Measurements from ENCODE around the gene PSTK. TPM values are rescaled to one million over a fixed set of nuclear protein-coding genes. Genes with fewer than 3 reads are reported as not detected.
A peak's percentile ranks its signal among the peaks of the same experiment; 100 is the strongest.

The PSTK gene
- total and polyA plus RNA-seq, 2 donors: 3.1 to 5.0 TPM

- H3K4me3 ChIP-seq (ENCODE audit: low read depth, low read length): no peak overlapping the region
- H3K36me3 ChIP-seq (ENCODE audit: insufficient read depth): peaks cover 3% of the 10 kb centered on the region
- 56% methylated on average over 3 of the region's 3 CpGs for WGBS
- H3K27ac ChIP-seq (ENCODE audit: low read depth): no peak overlapping the region
- no peak for DNase-seq (ENCODE audit: extremely low spot score)
- H3K4me1 ChIP-seq (ENCODE audit: insufficient read depth): no peaks in the 10 kb centered on the region
These were observed 19.1 kb downstream of the PSTK start for GRCh38 chr10:122999347-122999746.

- peaks cover 3% of the 10 kb centered on the region for H3K36me3 ChIP-seq (ENCODE audit: insufficient read depth)
These were observed 20.0 kb downstream of the PSTK start for GRCh38 chr10:123000155-123000554.

GRCh38 chr10:123001370-123001769 lies 21.2 kb downstream of the PSTK start:
- no peak for DNase-seq (ENCODE audit: extremely low spot score)
- 93% methylated on average over 2 of the region's 2 CpGs for WGBS
- Histone ChIP-seq H3K4me1 (ENCODE audit: insufficient read depth) (no peaks in the 10 kb centered on the region), H3K4me3 (ENCODE audit: low read depth, low read length) (no peak overlapping the region), H3K27ac (ENCODE audit: low read depth) (no peak overlapping the region), H3K36me3 (ENCODE audit: insufficient read depth) (no peaks in the 10 kb centered on the region)

More at GRCh38 chr10:123000155-123000554, 20.0 kb downstream of the PSTK start:
- H3K4me1 ChIP-seq (ENCODE audit: insufficient read depth): no peaks in the 10 kb centered on the region
- 78% methylated on average over 3 of the region's 3 CpGs for WGBS
- H3K27ac ChIP-seq (ENCODE audit: low read depth): no peak overlapping the region
- H3K4me3 ChIP-seq (ENCODE audit: low read depth, low read length): no peak overlapping the region
- DNase-seq (ENCODE audit: extremely low spot score): no peak

- no peak overlapping the region for H3K4me3 ChIP-seq (ENCODE audit: low read depth, low read length)
- no peak overlapping the region for H3K27ac ChIP-seq (ENCODE audit: low read depth)
- no peaks in the 10 kb centered on the region for H3K36me3 ChIP-seq (ENCODE audit: insufficient read depth)
- 30% methylated on average over 2 of the region's 2 CpGs for WGBS
- no peak for DNase-seq (ENCODE audit: extremely low spot score)
- no peaks in the 10 kb centered on the region for H3K4me1 ChIP-seq (ENCODE audit: insufficient read depth)
These were observed 24.1 kb downstream of the PSTK start for GRCh38 chr10:123004298-123004697.

GRCh38 chr10:123007558-123008354 lies 27.6 kb downstream of the PSTK start:
- Histone ChIP-seq H3K4me1 (ENCODE audit: insufficient read depth) (no peaks in the 10 kb centered on the region), H3K36me3 (ENCODE audit: insufficient read depth) (no peaks in the 10 kb centered on the region), H3K27ac (ENCODE audit: low read depth) (peak overlapping the region; percentile 94), H3K4me3 (ENCODE audit: low read depth, low read length) (peak overlapping the region; percentile 81)
- DNase-seq (ENCODE audit: extremely low spot score): peak; percentile 32
- 2% methylated on average over 30 of the region's 30 CpGs for WGBS

- peak within 1 kb of the TSS; percentile 94 for H3K27ac ChIP-seq (ENCODE audit: low read depth)
- H3K4me3 ChIP-seq (ENCODE audit: low read depth, low read length): peak within 1 kb of the TSS; percentile 81
- no peaks in the 10 kb centered on the region for H3K36me3 ChIP-seq (ENCODE audit: insufficient read depth)
- no peaks in the 10 kb centered on the region for H3K4me1 ChIP-seq (ENCODE audit: insufficient read depth)
- peak; percentile 96 for DNase-seq (ENCODE audit: extremely low spot score)
- WGBS: under 1% methylated on average over 68 of the region's 68 CpGs
These were observed 28.3 kb downstream of the PSTK start, which contains the start of the genes ACADSB and IKZF5 for GRCh38 chr10:123008355-123009104. Gene ACADSB, plus strand, starts transcription at chr10:123009006. Its CDS starts 24 bp downstream, at chr10:123009030. Gene IKZF5, minus strand, starts transcription at chr10:123008795. Its CDS starts 10,170 bp downstream, at chr10:122998625.

- under 1% methylated on average over 34 of the region's 34 CpGs for WGBS
- Histone ChIP-seq H3K27ac (ENCODE audit: low read depth) (no peak overlapping the region), H3K4me3 (ENCODE audit: low read depth, low read length) (peak overlapping the region; percentile 81), H3K36me3 (ENCODE audit: insufficient read depth) (no peaks in the 10 kb centered on the region), H3K4me1 (ENCODE audit: insufficient read depth) (no peaks in the 10 kb centered on the region)
- DNase-seq (ENCODE audit: extremely low spot score): no peak
These were observed 29.1 kb downstream of the PSTK start for GRCh38 chr10:123009105-123009820.

GRCh38 chr10:123011987-123012386 lies 31.8 kb downstream of the PSTK start:
- WGBS: 77% methylated on average over 3 of the region's 3 CpGs
- Histone ChIP-seq H3K27ac (ENCODE audit: low read depth) (no peak overlapping the region), H3K4me3 (ENCODE audit: low read depth, low read length) (no peak overlapping the region), H3K4me1 (ENCODE audit: insufficient read depth) (no peaks in the 10 kb centered on the region), H3K36me3 (ENCODE audit: insufficient read depth) (no peaks in the 10 kb centered on the region)
- DNase-seq (ENCODE audit: extremely low spot score): no peak

- H3K27ac ChIP-seq (ENCODE audit: low read depth): no peak overlapping the region
- DNase-seq (ENCODE audit: extremely low spot score): no peak
- H3K4me1 ChIP-seq (ENCODE audit: insufficient read depth): no peaks in the 10 kb centered on the region
- H3K4me3 ChIP-seq (ENCODE audit: low read depth, low read length): no peak overlapping the region
- no peaks in the 10 kb centered on the region for H3K36me3 ChIP-seq (ENCODE audit: insufficient read depth)
- 95% methylated on average over 43 of the region's 43 CpGs for WGBS
These were observed 33.5 kb downstream of the PSTK start for GRCh38 chr10:123013456-123014419.

- H3K27ac ChIP-seq (ENCODE audit: low read depth): no peak overlapping the region
- DNase-seq (ENCODE audit: extremely low spot score): no peak
- H3K4me1 ChIP-seq (ENCODE audit: insufficient read depth): no peaks in the 10 kb centered on the region
- H3K4me3 ChIP-seq (ENCODE audit: low read depth, low read length): no peak overlapping the region
- 99% methylated on average over 2 of the region's 2 CpGs for WGBS
- no peaks in the 10 kb centered on the region for H3K36me3 ChIP-seq (ENCODE audit: insufficient read depth)
These were observed 34.6 kb downstream of the PSTK start for GRCh38 chr10:123014772-123015171.

- H3K36me3 ChIP-seq (ENCODE audit: insufficient read depth): no peaks in the 10 kb centered on the region
- no peaks in the 10 kb centered on the region for H3K4me1 ChIP-seq (ENCODE audit: insufficient read depth)
- no peak for DNase-seq (ENCODE audit: extremely low spot score)
- H3K27ac ChIP-seq (ENCODE audit: low read depth): no peak overlapping the region
- no peak overlapping the region for H3K4me3 ChIP-seq (ENCODE audit: low read depth, low read length)
- WGBS: 97% methylated on average over 4 of the region's 4 CpGs
These were observed 36.0 kb downstream of the PSTK start for GRCh38 chr10:123016228-123016627.

GRCh38 chr10:123017421-123018165 lies 37.4 kb downstream of the PSTK start:
- H3K36me3 ChIP-seq (ENCODE audit: insufficient read depth): no peaks in the 10 kb centered on the region
- no peak overlapping the region for H3K4me3 ChIP-seq (ENCODE audit: low read depth, low read length)
- DNase-seq (ENCODE audit: extremely low spot score): peak; percentile 15
- H3K4me1 ChIP-seq (ENCODE audit: insufficient read depth): no peaks in the 10 kb centered on the region
- H3K27ac ChIP-seq (ENCODE audit: low read depth): no peak overlapping the region
- 66% methylated on average over 9 of the region's 9 CpGs for WGBS

All from urinary bladder (tissue), 4 donors.